GM18868 (cell line): ENCODE measurements around the gene SMCR8.
"Not testable (repeated sequence)": the region's sequence is repeated elsewhere in the genome, so short reads cannot be mapped to it uniquely, and the experiment has no call there.

Experiments
- ATAC-seq: cut with Tn5 transposase; IDR thresholded peaks from one replicate; pipeline ENCODE4 v1.9.1; 2021; ENCODE audit warnings: mild to moderate bottlenecking, moderate library complexity; ENCODE audit not compliant: unreplicated experiment

SMCR8 gene

GRCh38 chr17:18353541-18353940, 38.4 kb downstream of the SMCR8 start:
- ATAC-seq = no peak

GRCh38 chr17:18356624-18357023, 41.5 kb downstream of the SMCR8 start:
- no peak for ATAC-seq

- no peak for ATAC-seq
Observed at GRCh38 chr17:18360518-18360917, 45.4 kb downstream of the SMCR8 start.

GRCh38 chr17:18361837-18362697, 47.0 kb downstream of the SMCR8 start:
- no peak for ATAC-seq

- no peak for ATAC-seq
Observed at GRCh38 chr17:18362698-18363100, 47.6 kb downstream of the SMCR8 start.

GRCh38 chr17:18363101-18364049, 48.3 kb downstream of the SMCR8 start, which contains the start of gene SHMT1:
TSS of gene SHMT1 (minus strand) at chr17:18363550. CDS start at chr17:18355981, 7,569 bp downstream.
- peak; percentile 100 for ATAC-seq

GRCh38 chr17:18364166-18364565, 49.1 kb downstream of the SMCR8 start:
- ATAC-seq = no peak

GRCh38 chr17:18368946-18369345, 53.9 kb downstream of the SMCR8 start:
- ATAC-seq = no peak

- no peak for ATAC-seq
Observed at GRCh38 chr17:18370761-18371160, 55.7 kb downstream of the SMCR8 start.

GRCh38 chr17:18371455-18371854, 56.4 kb downstream of the SMCR8 start:
- no peak for ATAC-seq

- not testable (repeated sequence) for ATAC-seq
Observed at GRCh38 chr17:18373181-18373580, 58.1 kb downstream of the SMCR8 start.

GRCh38 chr17:18374216-18374615, 59.1 kb downstream of the SMCR8 start:
- no peak for ATAC-seq
